Measurements from ENCODE around the gene ABHD4. TPM values are rescaled to one million over a fixed set of nuclear protein-coding genes. Genes with fewer than 3 reads are reported as not detected.
"Not testable (repeated sequence)": the region's sequence is repeated elsewhere in the genome, so short reads cannot be mapped to it uniquely, and the experiment has no call there.

The ABHD4 gene
- total RNA-seq, 1 donor from 2014 or later = 77.2 TPM

- no peak for DNase-seq (ENCODE audit: low spot score)
Measured at GRCh38 chr14:22627506-22628263, 29.6 kb downstream of the ABHD4 start.

GRCh38 chr14:22629361-22629760, 31.3 kb downstream of the ABHD4 start:
- no peak for DNase-seq (ENCODE audit: low spot score)

GRCh38 chr14:22630066-22630465, 32.0 kb downstream of the ABHD4 start:
- no peak for DNase-seq (ENCODE audit: low spot score)

- no peak for DNase-seq (ENCODE audit: low spot score)
Measured at GRCh38 chr14:22630486-22630885, 32.4 kb downstream of the ABHD4 start.

GRCh38 chr14:22634233-22634900, 36.3 kb downstream of the ABHD4 start:
- DNase-seq (ENCODE audit: low spot score) = no peak

GRCh38 chr14:22635980-22636379, 37.9 kb downstream of the ABHD4 start:
- DNase-seq (ENCODE audit: low spot score) = not testable (repeated sequence)

GRCh38 chr14:22640192-22640591, 42.1 kb downstream of the ABHD4 start:
- DNase-seq (ENCODE audit: low spot score) = no peak

- no peak for DNase-seq (ENCODE audit: low spot score)
Measured at GRCh38 chr14:22641846-22642245, 43.7 kb downstream of the ABHD4 start.

- no peak for DNase-seq (ENCODE audit: low spot score)
Measured at GRCh38 chr14:22644305-22644635, 46.2 kb downstream of the ABHD4 start, which contains the start of gene OR6J1. OR6J1 (minus strand) TSS chr14:22644352; CDS start chr14:22634811, 9,541 bp downstream.

GRCh38 chr14:22646570-22647254, 48.6 kb downstream of the ABHD4 start:
- no peak for DNase-seq (ENCODE audit: low spot score)

- no peak for DNase-seq (ENCODE audit: low spot score)
Measured at GRCh38 chr14:22648506-22648905, 50.4 kb downstream of the ABHD4 start.

GRCh38 chr14:22650046-22650739, 52.1 kb downstream of the ABHD4 start:
- no peak for DNase-seq (ENCODE audit: low spot score)

GRCh38 chr14:22650960-22651521, 52.9 kb downstream of the ABHD4 start:
- DNase-seq (ENCODE audit: low spot score) = no peak

- no peak for DNase-seq (ENCODE audit: low spot score)
Measured at GRCh38 chr14:22651586-22651985, 53.5 kb downstream of the ABHD4 start.

- DNase-seq (ENCODE audit: low spot score) = peak; percentile 74
Measured at GRCh38 chr14:22653012-22653621, 55.0 kb downstream of the ABHD4 start.

- no peak for DNase-seq (ENCODE audit: low spot score)
Measured at GRCh38 chr14:22656226-22656625, 58.1 kb downstream of the ABHD4 start.

GRCh38 chr14:22656945-22657731, 59.0 kb downstream of the ABHD4 start:
- no peak for DNase-seq (ENCODE audit: low spot score)

- peak; percentile 29 for DNase-seq (ENCODE audit: low spot score)
Measured at GRCh38 chr14:22657861-22658260, 59.8 kb downstream of the ABHD4 start.

- no peak for DNase-seq (ENCODE audit: low spot score)
Measured at GRCh38 chr14:22658946-22659345, 60.8 kb downstream of the ABHD4 start.

GRCh38 chr14:22660654-22661053, 62.6 kb downstream of the ABHD4 start:
- DNase-seq (ENCODE audit: low spot score) = no peak
